ENCODE data around the gene TTC23L. TPM values are rescaled to one million over a fixed set of nuclear protein-coding genes. Genes with fewer than 3 reads are reported as not detected.

Gene TTC23L
- total RNA-seq, 1 experiment from 2014 or later: 0.09 TPM

DNA sequence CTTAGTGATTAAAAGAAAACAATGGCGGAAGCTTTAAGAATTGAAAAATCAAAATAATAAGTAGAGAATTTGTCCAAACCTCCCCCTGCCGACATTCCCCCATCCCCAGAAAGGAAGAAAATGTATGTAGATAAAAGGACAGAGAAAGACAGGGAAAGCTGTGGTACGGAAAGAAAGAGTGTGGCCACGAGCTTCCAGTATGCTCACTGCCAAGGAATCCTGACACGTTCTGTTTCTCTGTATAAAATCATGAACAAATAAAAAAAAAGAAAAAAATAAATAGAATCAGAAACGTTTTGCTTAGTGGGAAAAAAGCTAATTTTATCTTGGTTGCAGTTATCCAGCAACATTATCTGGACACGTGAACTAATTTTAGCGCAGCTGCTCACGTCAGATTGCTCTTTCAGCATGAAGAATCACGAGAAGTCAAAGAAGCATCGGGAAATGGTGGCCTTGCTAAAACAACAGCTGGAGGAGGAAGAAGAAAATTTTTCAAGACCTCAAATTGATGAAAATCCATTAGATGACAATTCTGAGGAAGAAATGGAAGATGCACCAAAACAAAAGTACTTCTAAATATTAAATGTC, 105.6 kb downstream of the TTC23L start:
- Mint-ChIP-seq H3K36me3 (ENCODE audit: insufficient read depth, unreplicated experiment) (peaks cover 71% of the 10 kb centered on the region), H3K27ac (ENCODE audit: unreplicated experiment) (no peak overlapping the region), H3K9me3 (ENCODE audit: unreplicated experiment) (no peaks in the 10 kb centered on the region), H3K4me1 (ENCODE audit: low read depth, unreplicated experiment) (no peaks in the 10 kb centered on the region), H3K27me3 (ENCODE audit: insufficient read depth, unreplicated experiment) (no peaks in the 10 kb centered on the region), H3K4me3 (ENCODE audit: unreplicated experiment) (no peak overlapping the region)
- no peaks in the 10 kb centered on the region for H3K9me3 ChIP-seq
- ChIA-PET CTCF (interaction anchor here (0.6 kb wide), 1 partner anchor 59 kb away, joined by 4 read pairs; no protein-coding TSS in a partner anchor), POLR2A (no interaction called here)
- no peak overlapping the region for H3K4me3 ChIP-seq (ENCODE audit: low read depth, low read length)
- peaks cover 4% of the 10 kb centered on the region; the same call in 1 of the 2 replicates for H3K36me3 ChIP-seq (ENCODE audit: control insufficient read depth, insufficient read depth, low read length)
- intact Hi-C loops (cut with micrococcal nuclease; ENCODE audit: unreplicated experiment): no loop called here
- BruUV-seq (replicated peaks): no TSS peak
- no peaks in the 10 kb centered on the region for H3K4me1 ChIP-seq
- TF ChIP-seq, protein P1, sequence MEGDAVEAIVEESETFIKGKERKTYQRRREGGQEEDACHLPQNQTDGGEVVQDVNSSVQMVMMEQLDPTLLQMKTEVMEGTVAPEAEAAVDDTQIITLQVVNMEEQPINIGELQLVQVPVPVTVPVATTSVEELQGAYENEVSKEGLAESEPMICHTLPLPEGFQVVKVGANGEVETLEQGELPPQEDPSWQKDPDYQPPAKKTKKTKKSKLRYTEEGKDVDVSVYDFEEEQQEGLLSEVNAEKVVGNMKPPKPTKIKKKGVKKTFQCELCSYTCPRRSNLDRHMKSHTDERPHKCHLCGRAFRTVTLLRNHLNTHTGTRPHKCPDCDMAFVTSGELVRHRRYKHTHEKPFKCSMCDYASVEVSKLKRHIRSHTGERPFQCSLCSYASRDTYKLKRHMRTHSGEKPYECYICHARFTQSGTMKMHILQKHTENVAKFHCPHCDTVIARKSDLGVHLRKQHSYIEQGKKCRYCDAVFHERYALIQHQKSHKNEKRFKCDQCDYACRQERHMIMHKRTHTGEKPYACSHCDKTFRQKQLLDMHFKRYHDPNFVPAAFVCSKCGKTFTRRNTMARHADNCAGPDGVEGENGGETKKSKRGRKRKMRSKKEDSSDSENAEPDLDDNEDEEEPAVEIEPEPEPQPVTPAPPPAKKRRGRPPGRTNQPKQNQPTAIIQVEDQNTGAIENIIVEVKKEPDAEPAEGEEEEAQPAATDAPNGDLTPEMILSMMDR (IDR thresholded peaks at IDR 0.05; ENCODE audit: insufficient read depth in 1 of 2, low read depth in 1 of 2, low read length in 1 of 2, severe bottlenecking in 1 of 2, unreplicated experiment in 1 of 2): no peak
- no peaks in the 10 kb centered on the region for H3K27me3 ChIP-seq (replicated peaks; ENCODE audit: control insufficient read depth, insufficient read depth, low read length)
- DNase-seq: no peak

Other genes with a start within 250 kb of the TTC23L start
- 71.5 and 73.9 TPM in 2 replicates for gene RAI14, start 182.8 kb upstream of the TTC23L start, total RNA-seq (2022)
- gene RAD1, start 76.3 kb downstream of the TTC23L start, total RNA-seq (2022): 29.1 and 34.4 TPM in 2 replicates
- gene BRIX1, start 76.5 kb downstream of the TTC23L start, total RNA-seq (2022): 56.5 and 61.1 TPM in 2 replicates
- 62.3 and 66.0 TPM in 2 replicates for gene DNAJC21, start 90.4 kb downstream of the TTC23L start, total RNA-seq (2022)
- gene AGXT2, start 208.8 kb downstream of the TTC23L start, total RNA-seq (2022): 0.21 TPM in 1 of 2 replicates, not detected in the other

All from Caco-2 (cell line).